Activated T-helper 17 cell treated with anti-CD3 and anti-CD28 coated beads, Interleukin-2, amount 50 U/mL, for 72 hours (primary cell): Measurements from ENCODE around the gene GRAMD2B. TPM values are rescaled to one million over a fixed set of nuclear protein-coding genes. Genes with fewer than 3 reads are reported as not detected.

ENCODE experiments used
- ATAC-seq: fragments of 150-1000 bp; cut with Tn5 transposase; replicated peaks from 2 replicates; pipeline ENCODE4 v1.10.0; 2021; ENCODE audit warnings: mild to moderate bottlenecking, moderate library complexity
- H3K27ac Mint-ChIP-seq: one replicate; pipeline ENCODE4 v1.8.0; 2022; ENCODE audit warnings: mixed read lengths
- H3K27me3 Mint-ChIP-seq: one replicate; pipeline ENCODE4 v1.8.0; 2022; ENCODE audit warnings: mixed read lengths
- H3K36me3 Mint-ChIP-seq: one replicate; pipeline ENCODE4 v1.8.0; 2022; ENCODE audit warnings: low read depth, mild to moderate bottlenecking, mixed read lengths
- H3K4me1 Mint-ChIP-seq: one replicate; pipeline ENCODE4 v1.8.0; 2022; ENCODE audit warnings: mixed read lengths
- H3K4me3 Mint-ChIP-seq: one replicate; pipeline ENCODE4 v1.8.0; 2022; ENCODE audit warnings: mild to moderate bottlenecking, mixed read lengths
- H3K9me3 Mint-ChIP-seq: one replicate; pipeline ENCODE4 v1.8.0; 2022; ENCODE audit warnings: mixed read lengths
- total RNA-seq, 2 donors: library from RNA; stranded (reverse); gene quantifications; one replicate each; pipeline ENCODE4 v1.2.3, GENCODE V29; 2022

Gene GRAMD2B
- total RNA-seq, 2 donors from 2014 or later: 8.0 to 11.8 TPM

DNA sequence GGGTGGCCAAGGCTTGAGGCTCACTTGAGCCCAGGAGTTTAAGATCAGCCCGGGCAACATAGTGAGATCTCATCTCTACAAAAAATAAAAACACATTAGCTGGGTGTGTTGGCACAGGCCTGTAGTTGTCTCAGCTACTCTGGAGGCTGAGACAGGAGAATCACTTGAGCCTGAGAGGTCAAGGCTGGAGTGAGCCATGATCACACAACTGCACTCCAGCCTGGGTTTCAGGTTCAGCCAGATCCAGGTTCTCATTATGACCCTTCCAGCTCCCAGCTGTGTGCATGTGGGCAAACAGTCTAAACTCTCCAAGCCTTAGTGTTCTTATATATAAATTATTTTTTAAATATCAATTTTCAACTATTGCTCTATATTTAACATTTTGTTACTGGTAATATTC lies 103.9 kb downstream of the GRAMD2B start:
- no peak overlapping the region for H3K4me3 Mint-ChIP-seq
- no peak for ATAC-seq
- H3K9me3 Mint-ChIP-seq: no peaks in the 10 kb centered on the region
- H3K27me3 Mint-ChIP-seq: no peaks in the 10 kb centered on the region
- H3K27ac Mint-ChIP-seq: no peak overlapping the region
- no peaks in the 10 kb centered on the region for H3K36me3 Mint-ChIP-seq
- H3K4me1 Mint-ChIP-seq: no peaks in the 10 kb centered on the region

- H3K27me3 Mint-ChIP-seq: no peaks in the 10 kb centered on the region
- H3K27ac Mint-ChIP-seq: no peak overlapping the region
- H3K4me1 Mint-ChIP-seq: no peaks in the 10 kb centered on the region
- H3K9me3 Mint-ChIP-seq: no peaks in the 10 kb centered on the region
- ATAC-seq: no peak
- H3K36me3 Mint-ChIP-seq: no peaks in the 10 kb centered on the region
- H3K4me3 Mint-ChIP-seq: no peak overlapping the region
Observed at GRCh38 chr5:126527892-126528291, 104.7 kb downstream of the GRAMD2B start.

GRCh38 chr5:126531543-126532120 lies 108.4 kb downstream of the GRAMD2B start:
- no peaks in the 10 kb centered on the region for H3K36me3 Mint-ChIP-seq
- H3K9me3 Mint-ChIP-seq: no peaks in the 10 kb centered on the region
- no peaks in the 10 kb centered on the region for H3K27me3 Mint-ChIP-seq
- H3K4me1 Mint-ChIP-seq: no peaks in the 10 kb centered on the region
- H3K4me3 Mint-ChIP-seq: no peak overlapping the region
- no peak overlapping the region for H3K27ac Mint-ChIP-seq
- ATAC-seq: no peak

DNA sequence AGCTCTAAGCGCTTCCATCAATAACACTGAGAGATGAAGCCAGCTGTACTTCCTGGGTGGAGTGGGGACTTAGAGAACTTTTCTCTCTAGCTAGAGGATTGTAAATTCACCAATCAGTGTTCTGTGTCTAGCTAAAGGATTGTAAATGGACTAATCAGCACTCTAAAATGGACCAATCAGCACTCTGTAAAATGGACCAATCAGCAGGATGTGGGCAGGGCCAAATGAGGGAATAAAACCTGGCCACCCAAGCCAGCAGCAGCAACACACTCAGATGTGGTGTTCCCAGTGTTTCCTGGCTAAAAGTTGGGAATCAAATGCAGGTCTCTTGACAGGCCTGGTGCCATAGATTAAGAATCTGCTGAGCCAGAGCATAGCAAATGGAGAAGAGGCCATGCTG lies 111.3 kb downstream of the GRAMD2B start:
- ATAC-seq: no peak
- no peak overlapping the region for H3K4me3 Mint-ChIP-seq
- no peaks in the 10 kb centered on the region for H3K4me1 Mint-ChIP-seq
- no peaks in the 10 kb centered on the region for H3K9me3 Mint-ChIP-seq
- no peaks in the 10 kb centered on the region for H3K36me3 Mint-ChIP-seq
- H3K27ac Mint-ChIP-seq: no peak overlapping the region
- H3K27me3 Mint-ChIP-seq: no peaks in the 10 kb centered on the region

DNA sequence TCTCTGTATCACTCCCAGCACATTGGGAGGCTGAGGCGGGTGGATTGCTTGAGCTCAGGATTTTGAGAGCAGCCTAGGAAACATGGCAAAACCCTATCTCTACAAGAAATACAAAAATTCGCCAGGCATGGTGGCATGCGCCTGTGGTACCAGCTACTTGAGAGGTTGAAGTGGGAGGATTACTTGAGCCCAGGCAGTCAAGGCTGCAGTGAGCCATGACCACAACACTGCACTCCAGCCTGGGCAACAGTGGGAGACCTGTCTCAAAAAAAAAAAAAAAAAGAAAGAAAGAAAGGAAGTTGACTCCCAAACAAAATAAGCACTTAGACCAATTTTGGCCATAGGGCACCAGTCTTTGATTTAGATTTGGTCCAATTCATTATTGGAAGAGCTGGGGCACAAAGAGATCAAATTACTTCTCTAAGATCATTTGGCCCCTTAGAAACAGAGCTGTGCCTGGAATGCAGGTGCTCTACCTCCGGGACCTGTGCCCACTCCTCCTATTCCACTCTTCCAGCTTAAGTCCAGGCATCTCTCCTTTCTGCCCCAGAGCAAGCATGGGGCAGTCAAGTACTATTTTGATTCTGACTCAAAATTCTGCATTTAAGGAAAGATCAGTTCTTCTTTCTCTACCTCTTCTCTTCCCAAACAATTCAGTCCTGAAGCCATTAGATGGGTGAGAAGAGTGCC lies 112.8 kb downstream of the GRAMD2B start:
- H3K4me3 Mint-ChIP-seq: no peak overlapping the region
- ATAC-seq: no peak
- H3K27ac Mint-ChIP-seq: peak overlapping the region; percentile 2
- H3K4me1 Mint-ChIP-seq: no peaks in the 10 kb centered on the region
- H3K9me3 Mint-ChIP-seq: no peaks in the 10 kb centered on the region
- no peaks in the 10 kb centered on the region for H3K27me3 Mint-ChIP-seq
- no peaks in the 10 kb centered on the region for H3K36me3 Mint-ChIP-seq

- Mint-ChIP-seq H3K4me3 (no peak overlapping the region), H3K36me3 (no peaks in the 10 kb centered on the region), H3K27me3 (no peaks in the 10 kb centered on the region), H3K4me1 (no peaks in the 10 kb centered on the region), H3K9me3 (no peaks in the 10 kb centered on the region), H3K27ac (peak overlapping the region; percentile 2)
- ATAC-seq: no peak
Observed at GRCh38 chr5:126536874-126537273, 113.7 kb downstream of the GRAMD2B start.

GRCh38 chr5:126538579-126538978 lies 115.4 kb downstream of the GRAMD2B start:
- Mint-ChIP-seq H3K36me3 (no peaks in the 10 kb centered on the region), H3K27me3 (no peaks in the 10 kb centered on the region), H3K4me3 (no peak overlapping the region), H3K4me1 (no peaks in the 10 kb centered on the region), H3K9me3 (no peaks in the 10 kb centered on the region), H3K27ac (peak overlapping the region; percentile 33)
- ATAC-seq: no peak

GRCh38 chr5:126540631-126541030 lies 117.4 kb downstream of the GRAMD2B start:
- Mint-ChIP-seq H3K4me3 (no peak overlapping the region), H3K4me1 (no peaks in the 10 kb centered on the region), H3K36me3 (no peaks in the 10 kb centered on the region), H3K27ac (no peak overlapping the region), H3K27me3 (no peaks in the 10 kb centered on the region), H3K9me3 (no peaks in the 10 kb centered on the region)
- ATAC-seq: no peak

- H3K36me3 Mint-ChIP-seq: no peaks in the 10 kb centered on the region
- H3K27me3 Mint-ChIP-seq: no peaks in the 10 kb centered on the region
- H3K27ac Mint-ChIP-seq: no peak overlapping the region
- no peak overlapping the region for H3K4me3 Mint-ChIP-seq
- no peaks in the 10 kb centered on the region for H3K9me3 Mint-ChIP-seq
- H3K4me1 Mint-ChIP-seq: no peaks in the 10 kb centered on the region
- no peak for ATAC-seq
Observed at GRCh38 chr5:126542441-126542840, 119.2 kb downstream of the GRAMD2B start.

DNA sequence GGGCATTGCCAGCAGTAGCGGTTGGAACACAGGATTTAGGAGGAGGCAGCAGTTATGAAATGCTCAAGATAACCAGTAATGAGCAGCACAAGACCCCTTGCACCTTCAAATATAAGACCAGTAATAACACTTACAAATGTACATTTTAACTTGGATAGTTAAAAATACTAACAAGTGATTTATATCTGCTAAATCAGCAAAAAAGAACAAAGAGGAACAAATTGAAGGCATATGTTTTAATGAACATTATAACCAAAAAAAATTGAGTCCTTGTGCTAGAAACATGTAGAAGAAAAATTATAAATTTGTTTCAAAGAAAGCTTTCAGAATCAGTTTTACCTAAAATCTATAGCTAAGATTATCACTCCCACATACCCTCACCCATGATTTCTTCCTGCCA lies 119.8 kb downstream of the GRAMD2B start:
- no peaks in the 10 kb centered on the region for H3K27me3 Mint-ChIP-seq
- H3K36me3 Mint-ChIP-seq: no peaks in the 10 kb centered on the region
- no peaks in the 10 kb centered on the region for H3K9me3 Mint-ChIP-seq
- H3K27ac Mint-ChIP-seq: no peak overlapping the region
- no peak for ATAC-seq
- no peak overlapping the region for H3K4me3 Mint-ChIP-seq
- no peaks in the 10 kb centered on the region for H3K4me1 Mint-ChIP-seq

DNA sequence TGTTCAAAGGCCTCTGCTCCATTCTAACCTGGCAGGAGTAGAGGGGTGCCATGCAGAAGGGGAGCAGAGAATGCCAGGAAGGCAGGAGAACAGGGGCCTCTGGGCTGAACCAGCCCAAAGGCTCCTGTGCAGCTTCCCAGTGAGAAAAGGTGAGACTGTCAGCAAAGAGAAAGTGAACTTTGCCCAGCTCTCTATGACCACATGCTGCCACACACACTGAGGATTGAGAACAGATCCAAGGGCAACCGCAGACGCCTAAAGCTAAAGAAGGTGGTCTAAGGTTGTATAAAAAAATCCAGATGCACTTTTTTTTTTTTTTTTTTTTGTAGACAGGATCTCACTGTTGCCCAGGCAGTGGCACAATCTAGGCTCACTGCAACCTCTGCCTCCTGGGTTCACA lies 120.5 kb downstream of the GRAMD2B start:
- H3K36me3 Mint-ChIP-seq: no peaks in the 10 kb centered on the region
- H3K4me1 Mint-ChIP-seq: no peaks in the 10 kb centered on the region
- no peaks in the 10 kb centered on the region for H3K27me3 Mint-ChIP-seq
- no peak overlapping the region for H3K27ac Mint-ChIP-seq
- H3K4me3 Mint-ChIP-seq: no peak overlapping the region
- no peak for ATAC-seq
- H3K9me3 Mint-ChIP-seq: no peaks in the 10 kb centered on the region

Other genes with a start within 250 kb of the GRAMD2B start
- gene ALDH7A1, start 171.8 kb downstream of the GRAMD2B start, total RNA-seq: 1 to 10 TPM; 2.4 to 3.3 TPM
- gene PHAX, start 177.5 kb downstream of the GRAMD2B start, total RNA-seq: 10 to 100 TPM; 30.5 to 38.6 TPM